Measurements from ENCODE around the gene STK17A. TPM values are rescaled to one million over a fixed set of nuclear protein-coding genes. Genes with fewer than 3 reads are reported as not detected.

Gene STK17A
- 100 to 1,000 TPM; 263 to 424 (median 353) TPM for polyA plus RNA-seq (ENCODE audit: low read depth in 6 of 6)

- DNase-seq, result peak; percentile 95
- H3K27me3 Mint-ChIP-seq, result peaks cover 0 to 10% (median 4%) of the 10 kb centered on the region in 3 donors
- H3K27ac Mint-ChIP-seq, result peak within 1 kb of the TSS; percentile 96 to 100 (median 98)
- H3K9me3 Mint-ChIP-seq, result peaks cover 0 to 3% (median 0%) of the 10 kb centered on the region in 7 donors
- peak within 1 kb of the TSS; percentile 93 to 99 (median 97) for H3K4me3 Mint-ChIP-seq
- ATAC-seq (ENCODE audit: low read depth in 2 of 2), result peak; percentile 70 to 72
- H3K4me1 Mint-ChIP-seq, result peaks cover 28 to 32% (median 29%) of the 10 kb centered on the region in 3 donors
- peaks cover 4 to 7% of the 10 kb centered on the region in 2 donors for H3K36me3 Mint-ChIP-seq
Observed at GRCh38 chr7:43582503-43583423, at the start of gene STK17A. STK17A (plus strand) TSS chr7:43583108; CDS start chr7:43583244, 136 bp downstream.

GRCh38 chr7:43533801-43534479 lies 49.0 kb upstream of the STK17A start:
- Mint-ChIP-seq H3K27me3 (peaks cover 9 to 15% (median 11%) of the 10 kb centered on the region in 3 donors), H3K27ac (peak overlapping the region in 1 of 6 donors; percentile 30)

GRCh38 chr7:43535031-43535451 lies 47.9 kb upstream of the STK17A start:
- ATAC-seq (ENCODE audit: low read depth in 2 of 2), result no peak
- Mint-ChIP-seq H3K27me3 (peaks cover 0 to 15% (median 7%) of the 10 kb centered on the region in 3 donors), H3K27ac (no peak overlapping the region), H3K9me3 (no peaks in the 10 kb centered on the region), H3K36me3 (no peaks in the 10 kb centered on the region), H3K4me3 (no peak overlapping the region), H3K4me1 (no peaks in the 10 kb centered on the region)
- DNase-seq, result no peak

More at GRCh38 chr7:43533801-43534479, 49.0 kb upstream of the STK17A start:
- DNase-seq (no peak), ATAC-seq (ENCODE audit: low read depth in 2 of 2) (no peak)
- Mint-ChIP-seq H3K4me3 (no peak overlapping the region), H3K4me1 (no peaks in the 10 kb centered on the region), H3K36me3 (no peaks in the 10 kb centered on the region), H3K9me3 (no peaks in the 10 kb centered on the region)

- ATAC-seq (ENCODE audit: low read depth in 2 of 2), result no peak
- DNase-seq, result no peak
- Mint-ChIP-seq H3K4me3 (no peak overlapping the region), H3K4me1 (no peaks in the 10 kb centered on the region), H3K27ac (no peak overlapping the region), H3K27me3 (peaks cover 0 to 15% (median 8%) of the 10 kb centered on the region in 3 donors), H3K36me3 (no peaks in the 10 kb centered on the region), H3K9me3 (no peaks in the 10 kb centered on the region)
Observed at GRCh38 chr7:43535810-43536585, 46.9 kb upstream of the STK17A start.

GRCh38 chr7:43536773-43537172 lies 46.1 kb upstream of the STK17A start:
- H3K36me3 Mint-ChIP-seq, result no peaks in the 10 kb centered on the region

GRCh38 chr7:43537765-43538403 lies 45.0 kb upstream of the STK17A start:
- Mint-ChIP-seq H3K4me1 (no peaks in the 10 kb centered on the region), H3K36me3 (no peaks in the 10 kb centered on the region), H3K4me3 (no peak overlapping the region), H3K27me3 (peaks cover 3 to 19% (median 11%) of the 10 kb centered on the region in 3 donors), H3K27ac (no peak overlapping the region), H3K9me3 (no peaks in the 10 kb centered on the region)
- DNase-seq (no peak), ATAC-seq (ENCODE audit: low read depth in 2 of 2) (no peak)

More at GRCh38 chr7:43536773-43537172, 46.1 kb upstream of the STK17A start:
- Mint-ChIP-seq H3K4me3 (no peak overlapping the region), H3K27ac (no peak overlapping the region), H3K9me3 (no peaks in the 10 kb centered on the region), H3K4me1 (no peaks in the 10 kb centered on the region), H3K27me3 (peaks cover 0 to 15% (median 11%) of the 10 kb centered on the region in 3 donors)
- no peak for DNase-seq
- no peak for ATAC-seq (ENCODE audit: low read depth in 2 of 2)

- no peaks in the 10 kb centered on the region for H3K9me3 Mint-ChIP-seq
- H3K4me1 Mint-ChIP-seq, result no peaks in the 10 kb centered on the region
- peaks cover 5 to 20% (median 11%) of the 10 kb centered on the region in 3 donors for H3K27me3 Mint-ChIP-seq
- no peak overlapping the region for H3K4me3 Mint-ChIP-seq
- H3K27ac Mint-ChIP-seq, result no peak overlapping the region
- H3K36me3 Mint-ChIP-seq, result no peaks in the 10 kb centered on the region
- DNase-seq (no peak), ATAC-seq (ENCODE audit: low read depth in 2 of 2) (no peak)
Observed at GRCh38 chr7:43538404-43538771, 44.5 kb upstream of the STK17A start.

- Mint-ChIP-seq H3K27me3 (peaks cover 5 to 22% (median 10%) of the 10 kb centered on the region in 3 donors), H3K36me3 (no peaks in the 10 kb centered on the region), H3K27ac (no peak overlapping the region), H3K4me1 (no peaks in the 10 kb centered on the region), H3K9me3 (no peaks in the 10 kb centered on the region), H3K4me3 (no peak overlapping the region)
- ATAC-seq (ENCODE audit: low read depth in 2 of 2) (no peak), DNase-seq (no peak)
Observed at GRCh38 chr7:43540471-43540870, 42.4 kb upstream of the STK17A start.

GRCh38 chr7:43542716-43543115 lies 40.2 kb upstream of the STK17A start:
- peaks cover 4 to 9% of the 10 kb centered on the region in 2 donors for H3K36me3 Mint-ChIP-seq
- DNase-seq (no peak), ATAC-seq (ENCODE audit: low read depth in 2 of 2) (no peak)
- no peak overlapping the region for H3K4me3 Mint-ChIP-seq
- H3K9me3 Mint-ChIP-seq, result peaks cover 0 to 12% (median 4%) of the 10 kb centered on the region in 7 donors
- peaks cover 19 to 34% (median 21%) of the 10 kb centered on the region in 3 donors for H3K27me3 Mint-ChIP-seq
- H3K27ac Mint-ChIP-seq, result no peak overlapping the region
- H3K4me1 Mint-ChIP-seq, result no peaks in the 10 kb centered on the region

GRCh38 chr7:43546231-43546630 lies 36.7 kb upstream of the STK17A start:
- DNase-seq (no peak), ATAC-seq (ENCODE audit: low read depth in 2 of 2) (no peak)
- Mint-ChIP-seq H3K9me3 (peaks cover 0 to 12% (median 4%) of the 10 kb centered on the region in 7 donors), H3K27me3 (peaks cover 32 to 47% (median 39%) of the 10 kb centered on the region in 3 donors), H3K27ac (peak overlapping the region in 1 of 6 donors; percentile 67), H3K4me3 (no peak overlapping the region), H3K4me1 (no peaks in the 10 kb centered on the region), H3K36me3 (peaks cover 4 to 9% of the 10 kb centered on the region in 2 donors)

GRCh38 chr7:43550427-43550826 lies 32.5 kb upstream of the STK17A start:
- H3K4me1 Mint-ChIP-seq, result no peaks in the 10 kb centered on the region
- ATAC-seq (ENCODE audit: low read depth in 2 of 2), result no peak
- DNase-seq, result no peak
- H3K9me3 Mint-ChIP-seq, result peaks cover 0 to 12% (median 4%) of the 10 kb centered on the region in 7 donors
- H3K36me3 Mint-ChIP-seq, result peaks cover 4 to 9% of the 10 kb centered on the region in 2 donors
- H3K27me3 Mint-ChIP-seq, result peaks cover 46 to 60% (median 51%) of the 10 kb centered on the region in 3 donors
- H3K4me3 Mint-ChIP-seq, result no peak overlapping the region
- peak overlapping the region in 1 of 6 donors; percentile 43 for H3K27ac Mint-ChIP-seq

GRCh38 chr7:43552122-43552521 lies 30.8 kb upstream of the STK17A start:
- DNase-seq, result no peak
- Mint-ChIP-seq H3K4me1 (no peaks in the 10 kb centered on the region), H3K27ac (no peak overlapping the region), H3K4me3 (no peak overlapping the region), H3K9me3 (peaks cover 0 to 2% (median under 1%) of the 10 kb centered on the region in 7 donors), H3K27me3 (peaks cover 37 to 56% (median 47%) of the 10 kb centered on the region in 3 donors), H3K36me3 (peaks cover under 1 to 3% of the 10 kb centered on the region in 2 donors)
- ATAC-seq (ENCODE audit: low read depth in 2 of 2), result no peak

All from naive B cell (primary cell).